HUDEP-2 (cell line): ENCODE data around the gene LYZL4.

Experiments used
- DNase-seq, 76 experiments: peaks; one replicate each; lab custom pipeline; 2025; ENCODE audit not compliant: unreplicated experiment in 76 of 76; lab: John Stamatoyannopoulos, UW

LYZL4 gene

GRCh38 chr3:42430781-42431532 lies 20.5 kb upstream of the LYZL4 start:
- DNase-seq = no peak

DNA sequence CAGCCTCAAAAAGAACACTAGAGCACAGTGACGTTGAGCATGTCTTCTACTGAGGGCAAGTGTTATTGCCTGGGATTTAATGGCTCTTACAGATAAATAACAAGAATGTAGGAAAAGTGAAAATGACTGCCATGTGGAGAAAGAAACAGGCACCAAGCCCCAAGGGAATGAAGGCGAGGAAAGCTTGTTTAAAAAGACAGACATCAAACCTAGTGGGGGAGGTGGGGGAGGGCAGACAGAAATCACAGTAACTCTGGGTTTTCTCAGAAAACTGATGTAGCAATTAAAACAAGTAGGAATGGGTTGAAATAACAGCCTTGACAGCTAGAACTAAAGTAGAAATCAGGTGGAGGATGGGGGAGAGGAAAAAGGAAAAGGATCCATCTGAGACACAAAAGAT lies 18.4 kb upstream of the LYZL4 start:
- DNase-seq = no peak

DNA sequence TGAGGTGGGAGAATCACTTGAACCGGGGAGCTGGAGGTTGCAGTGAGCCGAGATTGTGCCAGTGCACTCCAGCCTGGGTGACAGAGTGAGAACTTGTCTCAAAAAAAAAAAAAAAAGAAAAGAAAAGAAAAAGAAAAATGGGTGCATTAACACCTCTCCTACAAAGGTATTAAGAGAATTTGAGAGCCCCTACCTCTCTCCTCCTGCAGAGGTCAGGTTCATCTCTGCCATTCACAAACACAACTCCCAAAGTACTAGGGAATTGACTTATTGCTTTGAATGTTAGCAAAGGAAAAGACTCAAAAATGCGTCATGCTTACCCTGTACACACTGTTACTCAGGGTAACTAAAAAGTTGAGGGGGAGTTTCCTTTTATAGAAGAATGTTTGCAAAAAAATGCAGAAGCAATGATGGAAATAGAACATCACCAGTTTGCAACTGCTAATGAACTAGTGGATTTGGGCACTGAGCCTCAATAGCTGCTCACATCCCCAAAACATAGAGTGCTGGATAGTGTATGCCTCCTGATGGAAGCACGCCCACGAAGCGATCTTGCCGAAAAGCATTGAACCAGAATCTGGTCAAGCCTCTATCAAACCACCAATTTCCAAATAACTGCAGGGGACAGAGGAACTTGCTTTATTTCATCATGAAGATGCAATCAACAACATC lies 15.5 kb upstream of the LYZL4 start:
- no peak for DNase-seq

DNA sequence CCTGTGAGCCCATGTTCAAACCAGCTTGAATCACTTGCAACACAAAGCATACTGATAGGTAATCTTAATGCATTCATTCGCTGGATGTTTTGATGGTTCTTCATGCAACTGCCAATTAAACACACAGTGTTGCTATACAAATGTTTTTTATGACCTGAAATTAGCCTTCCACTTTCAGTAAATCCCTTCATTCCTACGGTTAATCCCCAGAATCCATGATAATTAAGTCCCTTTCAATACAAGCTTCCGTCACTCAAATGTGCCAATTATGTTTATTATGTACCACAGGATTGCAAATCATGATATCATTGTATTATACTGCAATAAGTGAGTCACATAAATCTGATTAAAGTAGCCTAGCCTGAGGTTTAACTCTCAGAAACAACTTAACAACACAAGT lies 14.5 kb upstream of the LYZL4 start:
- no peak for DNase-seq

DNA sequence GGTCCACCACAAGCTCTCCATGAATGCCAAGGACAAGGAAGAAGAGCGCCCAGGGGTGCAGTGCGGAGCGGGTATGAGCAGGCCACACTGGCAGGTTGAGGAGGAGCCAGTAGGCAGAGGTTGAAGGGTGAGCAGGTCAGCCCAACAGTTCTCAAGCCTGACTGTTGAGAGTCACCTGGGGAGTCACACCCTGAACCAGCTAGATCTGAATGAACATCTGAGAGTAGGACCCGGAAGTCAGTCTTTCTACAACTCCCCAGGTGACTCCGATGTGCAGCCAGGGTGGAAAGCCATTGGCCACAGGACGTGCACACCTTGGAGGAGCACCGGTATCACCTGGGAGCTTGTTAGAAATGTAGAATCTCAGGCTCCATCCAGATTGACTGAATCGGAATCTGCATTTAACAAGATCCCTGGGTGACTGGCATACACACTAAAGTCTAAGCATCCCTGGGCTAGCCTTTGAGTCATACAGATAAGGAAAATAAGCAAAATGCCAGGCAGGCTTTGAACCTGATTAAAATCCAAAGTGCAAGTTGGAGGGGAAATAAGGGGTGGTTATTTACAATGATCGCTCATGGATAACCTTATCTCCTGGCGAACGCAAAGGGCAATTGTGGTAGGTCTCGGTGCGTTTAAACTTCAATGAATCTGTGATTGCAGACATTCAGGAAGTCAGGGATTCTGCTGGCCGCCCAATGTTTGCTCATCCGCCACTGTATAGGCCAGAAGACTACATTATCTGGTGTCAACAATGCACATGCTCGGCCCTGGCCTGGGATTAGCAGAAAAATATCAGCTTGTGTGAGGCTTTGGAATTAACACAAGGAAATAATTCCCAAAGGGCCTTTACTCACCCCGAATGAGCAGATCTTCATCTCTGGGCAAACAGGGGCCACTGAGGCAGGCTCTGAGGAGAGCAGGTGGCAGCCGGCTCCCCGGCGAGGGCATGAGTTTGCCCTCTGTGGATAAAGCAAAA lies 11.7 kb upstream of the LYZL4 start:
- DNase-seq = no peak

DNA sequence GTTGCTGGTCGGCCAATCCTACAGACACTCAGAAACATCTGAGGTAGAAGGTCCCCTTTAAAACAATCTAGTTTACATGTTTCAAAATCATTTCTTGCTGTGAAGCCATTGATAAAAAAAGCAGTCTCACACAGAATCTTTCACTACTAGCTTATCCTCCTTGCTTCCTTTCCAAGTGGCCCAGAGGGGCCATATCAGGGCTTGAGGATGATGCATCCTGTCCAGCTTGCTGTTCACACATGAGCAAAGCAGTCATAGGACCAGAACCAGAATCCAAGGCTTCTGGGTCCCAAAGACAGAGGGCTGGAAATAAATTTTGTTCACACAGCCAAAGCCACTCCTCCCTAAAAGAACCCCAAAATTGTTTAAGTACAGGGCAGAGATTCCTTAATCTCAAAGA lies 9.2 kb upstream of the LYZL4 start:
- no peak for DNase-seq

GRCh38 chr3:42412526-42413155 lies 2.2 kb upstream of the LYZL4 start:
- no peak for DNase-seq

GRCh38 chr3:42411429-42411828 lies 1.0 kb upstream of the LYZL4 start:
- DNase-seq = no peak

DNA sequence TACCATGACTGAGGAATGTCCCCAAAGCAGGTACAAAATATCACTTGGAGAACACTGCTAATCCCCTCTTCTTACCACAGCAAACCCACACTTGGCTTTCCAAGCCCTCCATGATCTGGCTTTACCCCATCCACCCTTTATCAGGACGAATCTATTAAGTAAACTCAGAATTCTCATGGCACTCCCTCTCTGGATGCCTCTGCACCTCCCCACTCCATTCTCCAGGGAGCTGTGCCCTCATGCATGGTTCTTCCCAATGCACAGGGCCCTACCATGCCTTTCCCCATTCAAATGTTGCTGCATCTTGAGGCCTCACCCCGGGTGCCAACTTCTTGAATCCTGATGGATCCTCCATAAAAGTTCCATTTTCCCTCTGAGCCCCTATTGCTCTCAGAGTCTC lies 2.3 kb downstream of the LYZL4 start:
- no peak for DNase-seq

GRCh38 chr3:42406727-42407450 lies 3.5 kb downstream of the LYZL4 start:
- no peak for DNase-seq

DNA sequence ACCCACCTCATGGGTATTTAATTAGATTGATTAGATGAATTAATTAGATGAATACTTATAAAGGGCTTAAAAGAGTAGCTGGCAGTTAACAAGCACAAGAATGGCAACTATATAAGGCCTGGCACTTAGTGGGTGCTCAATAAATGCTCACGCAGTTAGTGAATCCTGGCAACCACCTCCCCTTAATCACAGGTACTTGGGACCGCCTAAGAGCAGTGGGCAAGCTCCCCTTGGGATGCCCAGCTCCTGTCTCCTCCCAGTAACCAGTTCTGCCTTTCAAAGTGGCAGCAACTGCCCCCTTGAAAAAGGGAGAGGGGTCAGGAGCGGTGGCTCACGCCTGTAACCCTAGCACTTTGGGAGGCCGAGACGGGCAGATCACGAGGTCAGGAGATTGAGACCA lies 4.6 kb downstream of the LYZL4 start:
- DNase-seq = no peak

DNA sequence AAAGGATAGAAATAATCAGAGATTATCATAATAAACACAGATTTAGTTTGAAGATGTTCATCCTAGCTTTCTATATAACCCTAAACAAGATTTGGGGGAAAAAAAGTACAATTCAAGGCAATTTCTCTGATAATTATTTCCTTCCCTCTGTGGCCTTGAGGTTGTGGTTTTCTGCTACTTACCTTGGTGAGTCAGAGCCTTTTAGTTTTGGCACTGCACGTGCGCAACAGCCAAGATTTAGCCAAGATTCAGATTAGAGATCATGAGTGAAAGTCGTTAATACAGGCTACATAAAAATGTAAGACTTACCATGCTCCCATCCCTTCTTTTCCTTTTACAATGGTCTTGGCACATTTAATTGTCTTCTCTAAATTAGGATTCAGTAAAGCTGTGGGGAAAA lies 6.7 kb downstream of the LYZL4 start:
- no peak for DNase-seq

- no peak for DNase-seq
Observed at GRCh38 chr3:42402394-42403096, 7.9 kb downstream of the LYZL4 start.

DNA sequence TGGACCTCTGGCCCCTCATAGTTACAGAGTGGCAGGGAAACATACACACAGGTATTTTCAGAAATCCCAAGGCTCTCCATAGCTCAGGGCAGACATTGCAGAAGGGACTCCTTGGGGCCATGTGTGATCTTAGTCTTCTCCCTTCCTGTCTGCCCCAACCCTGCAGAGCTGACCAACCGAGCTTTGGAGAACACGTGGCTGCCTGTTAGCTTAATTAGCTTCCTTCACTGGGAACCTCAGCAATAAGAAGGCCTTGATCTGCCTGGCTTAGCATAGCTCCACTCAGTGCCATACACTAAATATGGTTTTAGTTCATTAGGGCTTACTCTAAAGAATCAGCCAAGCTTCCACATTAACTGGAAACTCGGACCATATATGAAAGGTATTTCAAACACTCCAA lies 12.3 kb downstream of the LYZL4 start:
- no peak for DNase-seq

DNA sequence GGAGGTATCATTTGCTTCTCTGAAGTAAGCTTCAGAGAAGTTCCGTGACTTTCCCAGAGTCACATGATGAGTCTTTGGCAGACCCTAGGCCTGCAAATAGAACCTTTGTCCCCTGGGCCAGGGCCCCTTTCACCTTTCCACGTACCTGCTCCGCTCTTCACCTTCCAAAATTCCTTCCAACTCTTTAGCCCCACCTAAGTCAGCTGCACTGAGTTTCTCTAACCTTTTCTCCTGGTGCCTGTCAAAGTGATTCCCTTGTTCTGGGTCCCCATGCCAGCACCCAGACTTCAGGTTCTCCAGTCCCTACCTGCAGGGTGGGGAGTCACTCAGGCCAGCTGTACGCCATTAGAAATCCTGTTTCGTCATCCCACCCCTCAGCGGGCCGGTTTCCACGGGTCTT lies 12.8 kb downstream of the LYZL4 start:
- DNase-seq = no peak

- no peak for DNase-seq
Observed at GRCh38 chr3:42394579-42395288, 15.7 kb downstream of the LYZL4 start.

DNA sequence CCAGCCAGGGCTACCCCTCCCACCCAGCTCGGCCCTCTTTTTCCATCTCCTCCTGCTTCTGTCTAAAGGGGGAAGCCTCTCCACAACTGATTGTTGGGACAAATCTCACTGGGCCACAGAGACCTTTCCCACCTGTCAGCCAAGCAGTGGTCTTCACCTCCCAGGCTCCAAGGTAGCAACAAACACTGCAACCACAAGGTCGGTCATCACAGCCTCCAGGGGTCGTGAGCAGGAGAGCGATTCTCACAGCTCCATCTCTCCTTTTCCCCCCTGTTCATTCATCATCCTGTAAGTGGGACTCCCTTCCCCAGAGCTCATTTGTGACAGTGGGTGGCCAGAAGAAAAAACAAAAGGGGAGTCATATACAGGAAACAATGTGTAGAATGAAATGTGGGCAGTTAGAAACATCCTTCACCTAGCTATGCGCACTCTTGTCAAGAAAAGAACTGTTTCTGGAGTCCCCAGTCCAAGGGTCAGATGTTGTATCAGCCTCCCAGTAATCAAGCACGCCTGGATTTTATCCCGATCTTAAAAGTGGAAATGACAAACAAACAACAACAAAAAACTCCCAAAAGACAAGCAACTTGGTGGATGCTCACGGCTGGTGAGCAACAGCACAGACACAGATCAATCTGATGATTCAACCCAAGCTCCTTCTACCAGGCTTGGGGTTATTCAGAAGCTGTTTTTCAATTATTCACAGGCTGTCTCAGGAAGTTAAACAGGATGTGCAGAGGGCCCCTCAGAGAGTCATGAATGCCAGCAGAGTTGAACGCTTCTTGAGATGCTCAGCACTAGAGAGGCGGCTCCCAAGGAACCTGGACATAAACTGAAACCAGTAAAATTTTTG lies 22.4 kb downstream of the LYZL4 start:
- no peak for DNase-seq

GRCh38 chr3:42381551-42382082 lies 28.8 kb downstream of the LYZL4 start:
- DNase-seq = no peak
